HG03039 (cell line): ENCODE data around the gene ABCE1.

ENCODE experiments used
- ATAC-seq: cut with Tn5 transposase; IDR thresholded peaks from one replicate; pipeline ENCODE4 v1.9.1; 2021; ENCODE audit warnings: mild to moderate bottlenecking, moderate library complexity; ENCODE audit not compliant: unreplicated experiment

ABCE1 gene

GRCh38 chr4:145097821-145098674 is at the start of gene ABCE1, which contains the start of gene ANAPC10:
ABCE1 (plus strand) TSS chr4:145098311; CDS start chr4:145104413, 6,102 bp downstream.
ANAPC10 (minus strand) TSS chr4:145098196; CDS start chr4:145096099, 2,097 bp downstream.
- peak; percentile 83 for ATAC-seq

- no peak for ATAC-seq
These were observed 49.3 kb upstream of the ABCE1 start for GRCh38 chr4:145048817-145049216.

- no peak for ATAC-seq
These were observed 48.9 kb upstream of the ABCE1 start for GRCh38 chr4:145049241-145049640.

GRCh38 chr4:145055533-145056257 is 42.4 kb upstream of the ABCE1 start:
- no peak for ATAC-seq

DNA sequence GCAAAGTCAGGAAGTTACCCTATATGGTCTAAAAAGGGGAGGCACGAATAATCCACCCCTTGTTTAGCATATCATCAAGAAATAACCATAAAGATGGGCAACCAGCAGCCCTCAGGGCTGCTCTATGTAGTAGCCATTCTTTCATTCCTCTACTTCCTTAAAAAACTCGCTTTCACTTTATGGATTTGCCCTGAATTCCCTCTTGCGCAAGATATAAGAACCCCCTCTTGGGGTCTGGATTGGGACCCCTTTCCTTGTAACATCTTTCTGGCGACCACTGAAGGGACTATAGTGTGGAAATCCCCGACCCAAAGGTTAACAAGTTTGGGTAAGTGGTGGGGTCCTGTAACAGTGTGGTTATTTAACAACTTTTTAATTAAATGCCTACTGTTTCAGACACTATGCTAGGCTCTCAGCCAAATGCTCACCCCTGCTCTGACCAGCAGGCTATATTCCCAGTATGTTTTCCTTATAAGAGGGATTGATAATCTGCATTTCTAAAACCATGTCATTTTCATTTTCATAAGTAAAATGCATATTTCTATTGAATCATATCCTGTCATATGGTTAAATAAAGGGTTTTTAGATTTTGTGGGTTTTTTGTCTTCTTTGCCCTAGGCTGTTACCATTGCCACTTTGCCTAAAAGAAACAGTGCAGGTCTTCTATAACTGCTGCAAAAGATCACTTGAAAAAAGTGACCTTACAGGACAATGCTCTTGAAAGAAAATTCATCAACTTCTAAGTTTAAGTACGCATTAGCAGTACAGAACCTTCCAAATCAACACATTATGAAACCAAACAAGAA is 41.6 kb upstream of the ABCE1 start:
- ATAC-seq: no peak

DNA sequence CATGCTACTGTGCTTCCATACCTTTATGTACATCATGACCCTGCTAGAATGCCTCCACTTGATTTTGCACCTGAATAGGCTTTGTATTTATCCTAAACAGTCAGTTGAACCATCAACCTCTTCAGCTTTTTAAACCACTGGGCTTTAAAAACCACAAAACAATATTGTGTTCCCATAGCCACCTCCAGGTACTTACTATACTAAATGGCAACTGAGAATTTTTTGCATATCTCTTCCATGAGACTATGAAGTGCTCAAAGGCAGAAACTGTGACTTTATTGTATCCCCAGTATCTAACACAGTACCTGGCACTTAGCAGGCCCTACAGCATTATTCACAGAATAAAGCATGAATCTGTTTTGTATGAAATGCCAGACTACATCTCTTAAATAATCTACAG is 39.9 kb upstream of the ABCE1 start:
- no peak for ATAC-seq

DNA sequence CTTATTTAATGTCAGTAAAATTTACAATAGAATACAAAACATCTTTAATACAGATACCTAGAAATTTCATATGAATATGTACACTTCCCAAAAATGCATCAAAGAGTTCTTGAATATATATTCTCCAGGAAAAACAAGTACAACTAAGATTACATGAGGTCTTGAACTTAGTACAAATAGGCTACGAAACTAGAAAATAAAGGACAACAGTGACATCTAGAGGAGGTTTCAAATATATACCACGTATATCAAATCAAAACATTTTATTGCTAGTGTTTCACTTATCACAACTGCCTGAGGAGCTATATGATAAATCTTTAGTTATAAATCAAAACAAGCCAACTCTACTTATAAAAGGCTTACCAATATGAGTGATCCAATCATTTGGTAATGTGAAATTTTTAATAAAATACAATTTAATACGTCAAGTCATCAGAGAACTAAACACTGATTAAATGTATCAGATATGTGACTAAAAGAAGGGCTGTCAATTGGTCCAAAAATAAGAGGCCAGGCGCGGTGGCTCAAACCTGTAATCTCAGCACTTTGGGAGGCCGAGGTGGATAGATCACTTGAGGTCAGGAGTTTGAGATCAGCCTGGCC is 36.7 kb upstream of the ABCE1 start:
- ATAC-seq: no peak

- no peak for ATAC-seq
These were observed 32.0 kb upstream of the ABCE1 start for GRCh38 chr4:145066063-145066501.

DNA sequence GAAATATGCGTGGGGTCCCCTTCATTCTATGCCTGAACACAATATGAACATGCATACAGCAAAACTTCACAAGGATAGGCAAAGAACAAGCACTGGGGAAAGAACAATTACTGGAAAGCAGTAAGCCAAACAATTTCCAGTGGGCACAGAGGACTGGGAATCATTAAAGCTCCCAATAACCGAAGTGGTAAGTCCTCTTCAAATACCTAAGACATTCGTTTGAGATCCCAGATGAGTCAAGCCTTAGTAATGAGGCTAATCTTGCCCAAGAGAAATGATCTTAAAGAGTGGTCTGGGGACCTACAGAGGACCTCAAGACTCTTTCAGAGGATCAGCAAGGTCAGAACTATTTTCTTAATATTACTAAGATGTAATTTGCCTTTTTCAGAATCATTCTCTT is 28.8 kb upstream of the ABCE1 start:
- no peak for ATAC-seq

DNA sequence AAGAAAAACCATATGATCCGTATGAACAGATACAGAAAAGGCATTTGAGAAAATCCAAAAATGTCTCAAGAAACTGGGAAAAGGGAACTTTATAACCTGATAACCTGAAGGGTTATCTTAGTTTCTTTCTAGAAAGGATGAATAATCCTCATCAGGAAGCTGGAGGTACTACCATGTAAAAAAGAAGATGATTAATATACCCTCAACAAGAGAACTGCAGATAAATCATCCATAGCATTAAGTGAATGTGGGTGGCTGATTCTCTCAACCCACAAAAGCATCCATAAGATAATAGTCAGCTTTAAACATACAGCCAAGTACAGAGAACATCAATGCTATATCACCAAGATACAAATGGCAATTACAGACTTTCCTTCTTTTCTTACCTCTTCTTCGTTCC is 26.6 kb upstream of the ABCE1 start:
- ATAC-seq: no peak

DNA sequence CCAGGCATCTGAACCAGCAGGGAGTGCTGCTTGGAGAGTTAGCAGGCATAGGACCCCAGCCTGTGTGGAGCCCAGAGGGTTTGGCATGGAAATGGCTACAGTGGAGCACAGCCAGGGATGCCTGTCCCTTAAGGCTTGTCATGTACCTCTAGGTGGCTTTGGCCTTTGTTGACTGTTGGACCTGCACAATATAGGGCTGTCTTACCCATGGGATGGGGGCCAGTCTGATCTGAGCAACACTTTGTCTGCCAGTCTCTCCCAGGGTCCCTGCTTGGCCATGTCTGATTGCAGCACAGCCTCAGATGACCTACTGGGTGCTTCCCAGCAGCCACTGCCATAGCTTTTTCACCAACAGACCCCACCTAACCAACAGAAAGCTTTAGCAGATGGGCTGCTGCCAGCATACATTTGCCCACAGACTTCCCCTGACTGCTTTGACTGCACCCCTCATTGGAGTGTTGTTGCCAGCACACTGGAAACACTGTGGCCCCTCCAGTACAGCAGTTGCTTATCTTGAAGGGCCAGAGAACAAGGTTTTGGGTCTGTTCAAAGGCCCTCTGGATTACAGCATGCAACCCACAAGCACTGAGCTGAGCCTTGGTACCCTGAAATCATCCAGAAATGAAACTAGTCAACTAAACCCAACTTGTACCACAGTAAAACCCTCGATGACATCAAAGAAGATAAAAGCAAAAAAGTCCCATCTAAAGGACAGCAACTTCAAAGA is 22.2 kb upstream of the ABCE1 start:
- no peak for ATAC-seq

DNA sequence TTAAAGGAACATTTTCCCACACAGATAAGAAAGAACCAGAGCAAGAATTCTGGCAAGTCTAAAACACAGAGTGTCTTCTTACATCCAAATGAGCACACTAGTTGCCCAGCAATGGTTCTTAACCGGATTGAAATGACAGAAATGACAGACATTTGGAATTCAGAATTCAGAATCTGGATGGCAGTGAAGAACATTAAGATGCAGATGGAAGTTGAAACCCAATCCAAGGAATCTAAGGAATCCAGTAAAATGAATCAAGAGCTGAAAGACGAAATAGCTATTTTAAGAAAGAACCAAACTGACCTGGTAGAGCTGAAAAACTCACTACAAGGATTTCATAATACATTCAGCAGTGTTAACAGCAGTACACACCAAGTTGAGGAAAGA is 21.6 kb upstream of the ABCE1 start:
- no peak for ATAC-seq

GRCh38 chr4:145081756-145082155 is 16.4 kb upstream of the ABCE1 start:
- ATAC-seq: no peak

- ATAC-seq: no peak
These were observed 14.1 kb upstream of the ABCE1 start for GRCh38 chr4:145083891-145084605.

DNA sequence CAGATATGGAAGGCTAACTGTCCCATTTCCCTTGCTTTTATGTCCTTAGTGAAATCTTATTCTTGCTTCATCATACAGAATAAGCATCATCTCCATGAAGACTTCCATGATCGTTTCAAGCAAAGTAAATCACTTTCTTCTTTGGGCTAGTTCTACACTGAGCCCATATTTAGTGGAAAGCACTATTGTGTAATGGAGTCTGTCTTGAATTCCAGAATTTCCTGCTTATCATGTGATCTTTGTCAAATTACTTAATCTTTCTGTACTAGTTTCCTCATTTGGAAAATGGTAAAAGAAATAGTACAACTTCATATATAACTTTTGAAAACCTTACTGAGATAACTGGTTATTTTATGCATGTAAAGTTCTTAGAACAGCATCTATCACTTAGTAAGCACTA is 7.7 kb upstream of the ABCE1 start:
- no peak for ATAC-seq

DNA sequence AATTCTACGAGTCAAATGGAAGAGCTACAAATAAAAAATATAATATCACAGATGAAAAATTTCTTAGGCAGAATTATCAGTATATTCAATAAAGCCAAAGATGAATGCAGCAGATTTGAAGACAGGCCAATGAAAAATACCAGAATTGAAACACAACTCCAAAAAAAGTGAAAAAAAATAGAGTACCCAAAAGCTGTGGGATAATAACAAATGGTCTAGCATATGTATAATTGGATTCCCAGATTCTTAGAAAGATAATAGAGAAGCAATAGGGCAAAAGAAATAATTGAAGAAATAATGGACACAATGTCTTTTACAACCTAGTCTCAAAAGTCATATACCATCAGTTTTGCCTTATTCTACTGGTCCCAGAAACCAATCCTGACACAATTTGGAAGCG is 4.5 kb upstream of the ABCE1 start:
- no peak for ATAC-seq

DNA sequence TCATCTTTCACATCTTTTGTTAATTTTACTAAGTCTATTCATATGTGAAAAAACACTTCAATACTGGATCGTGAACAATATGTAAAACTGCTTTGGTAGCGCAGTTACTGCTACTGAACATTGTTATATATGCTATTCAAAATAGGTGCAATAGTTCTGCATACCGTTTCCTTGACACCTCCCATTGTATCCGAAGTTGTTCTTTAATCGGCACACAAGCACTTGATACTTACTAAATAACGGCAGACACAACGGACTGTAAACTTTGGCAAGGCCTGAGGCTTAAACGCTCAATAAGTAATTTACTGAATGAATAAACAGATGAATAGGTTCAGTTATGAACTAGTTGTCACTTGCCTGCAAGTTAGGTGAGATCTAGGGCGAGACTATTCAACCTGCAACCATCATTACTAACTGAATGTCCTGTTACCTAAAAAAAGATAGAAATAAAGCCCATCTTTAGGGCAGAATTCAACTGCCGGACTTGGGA is 735 bp upstream of the ABCE1 start:
- no peak for ATAC-seq

DNA sequence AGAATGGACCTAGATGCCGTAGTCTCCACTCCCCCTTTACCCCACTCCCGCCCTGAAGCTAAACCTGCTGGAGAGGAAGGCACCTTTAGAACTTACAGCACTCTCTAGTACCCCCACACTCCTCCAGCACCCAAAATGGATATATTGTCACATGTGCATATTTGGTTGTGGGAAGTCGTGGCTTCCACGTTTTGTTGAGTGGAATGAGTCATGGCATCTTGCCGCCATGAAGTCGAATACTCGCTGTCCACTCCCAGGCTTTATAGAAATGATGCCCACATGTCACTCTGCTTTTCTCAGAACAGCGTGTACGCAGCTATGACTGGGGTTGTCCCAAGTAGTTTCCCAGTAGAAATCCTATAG is 545 bp downstream of the ABCE1 start:
- ATAC-seq: peak; percentile 22

GRCh38 chr4:145099653-145100052 is 1.5 kb downstream of the ABCE1 start:
- ATAC-seq: no peak
